RKO (cell line): ENCODE results near the gene PCLO.
"Not testable (repeated sequence)": the region's sequence is repeated elsewhere in the genome, so short reads cannot be mapped to it uniquely, and the experiment has no call there.

Experiments
- DNase-seq: peaks from one replicate; pipeline ENCODE4 v3.0.0-alpha.2; 2016; ENCODE audit warnings: low spot score

Gene PCLO

DNA sequence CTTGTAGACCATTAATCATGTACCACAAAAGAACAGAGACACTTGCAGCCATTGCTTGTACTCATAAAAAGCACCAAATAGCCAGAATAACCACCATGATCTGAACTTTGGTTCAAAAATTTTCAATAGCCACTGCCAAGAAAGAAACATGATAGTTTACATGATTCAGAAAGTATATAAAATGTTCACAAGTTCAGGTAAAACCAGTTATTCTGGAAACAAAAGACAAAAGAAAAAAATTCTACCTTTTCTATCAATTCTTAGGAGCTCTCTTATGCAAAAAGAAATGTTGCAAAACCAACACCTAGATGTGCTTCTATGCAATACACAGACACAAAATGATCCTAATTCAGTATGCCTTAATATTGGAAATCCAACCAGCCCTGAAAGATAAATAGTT lies 108.7 kb downstream of the PCLO start:
- no peak for DNase-seq

DNA sequence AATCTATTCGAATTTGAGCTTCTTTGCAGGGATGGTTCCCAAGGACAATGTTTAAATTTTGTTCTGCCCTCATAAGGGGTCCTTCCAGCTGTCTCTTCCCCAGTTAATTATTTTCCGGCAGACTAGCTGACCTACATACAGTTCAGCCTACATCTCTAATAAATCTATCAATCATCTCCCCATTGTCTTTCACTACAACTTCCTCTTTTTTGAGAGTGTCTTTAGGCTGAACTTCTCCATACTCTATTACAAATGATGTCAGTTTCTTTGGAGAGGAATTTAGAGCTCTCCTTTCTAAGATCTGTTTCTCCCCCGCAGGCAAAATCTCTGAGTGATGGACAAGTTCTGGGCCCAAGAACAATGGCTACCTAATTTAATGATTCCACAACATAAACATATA lies 122.2 kb downstream of the PCLO start:
- no peak for DNase-seq

DNA sequence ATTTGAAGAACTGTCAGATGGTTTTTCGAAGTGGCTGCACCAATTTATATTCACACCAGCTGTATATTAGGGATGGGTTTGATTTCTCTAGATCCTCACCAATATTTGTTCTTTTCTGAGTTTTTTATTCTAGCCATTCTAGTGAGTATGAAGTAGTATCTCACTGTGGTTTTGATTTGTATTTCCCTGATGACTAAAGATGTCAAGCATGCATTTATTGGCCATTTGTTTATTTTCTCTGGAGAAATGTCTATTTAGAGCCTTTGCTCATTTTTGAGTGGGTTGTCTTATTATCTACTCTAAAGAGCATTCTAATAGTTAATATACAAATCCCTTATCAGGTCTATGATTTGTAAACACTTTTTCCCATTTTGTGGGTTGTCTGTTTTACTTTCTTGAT lies 123.9 kb downstream of the PCLO start:
- DNase-seq = no peak

DNA sequence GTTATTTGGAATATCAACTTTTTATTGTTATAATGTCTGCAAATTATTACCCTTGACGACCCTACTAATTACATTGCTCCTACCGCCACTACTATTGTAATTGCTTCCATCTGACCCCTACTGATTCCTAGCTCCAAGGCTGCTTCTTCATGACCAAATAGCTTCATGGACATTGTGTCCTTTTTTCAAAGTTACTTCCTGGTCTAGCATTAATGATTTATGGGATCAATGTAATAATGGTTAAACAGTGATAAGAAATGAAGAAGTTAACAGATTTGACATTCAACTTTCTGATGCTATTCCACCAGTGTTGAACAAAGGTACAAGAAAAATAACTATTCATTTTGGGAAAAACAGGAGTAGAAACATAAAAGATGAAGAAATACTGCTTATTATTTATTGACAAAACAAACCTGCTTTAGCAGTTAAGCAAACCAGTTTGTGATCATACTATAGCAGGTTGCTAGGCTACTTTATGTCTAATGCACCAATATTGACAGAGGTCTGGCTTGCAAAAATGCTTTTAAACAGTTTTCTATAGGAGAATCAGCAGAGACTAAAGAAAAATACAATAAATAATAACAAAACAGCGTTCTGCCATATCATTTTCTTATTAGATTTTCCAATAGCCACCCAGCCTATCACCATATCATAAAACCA lies 125.8 kb downstream of the PCLO start:
- no peak for DNase-seq

DNA sequence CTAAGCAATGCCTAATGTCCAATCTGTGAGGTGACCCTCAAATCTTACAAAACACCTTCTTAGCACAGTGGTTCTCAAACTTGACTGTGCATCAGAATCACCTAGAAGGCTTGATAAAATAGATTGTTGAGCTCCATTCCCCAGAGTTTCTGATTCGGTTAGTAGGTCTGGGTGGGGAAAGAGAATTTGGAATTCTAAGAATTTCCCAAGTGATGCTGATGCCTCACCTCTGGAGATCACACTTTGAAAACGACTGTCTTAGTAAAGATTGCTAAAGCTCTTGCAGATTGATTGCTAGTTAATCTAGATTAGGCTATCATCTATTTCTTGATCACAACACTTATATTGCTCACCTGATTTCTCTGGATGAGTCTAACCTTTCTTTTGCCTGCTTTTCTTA lies 126.6 kb downstream of the PCLO start:
- no peak for DNase-seq

DNA sequence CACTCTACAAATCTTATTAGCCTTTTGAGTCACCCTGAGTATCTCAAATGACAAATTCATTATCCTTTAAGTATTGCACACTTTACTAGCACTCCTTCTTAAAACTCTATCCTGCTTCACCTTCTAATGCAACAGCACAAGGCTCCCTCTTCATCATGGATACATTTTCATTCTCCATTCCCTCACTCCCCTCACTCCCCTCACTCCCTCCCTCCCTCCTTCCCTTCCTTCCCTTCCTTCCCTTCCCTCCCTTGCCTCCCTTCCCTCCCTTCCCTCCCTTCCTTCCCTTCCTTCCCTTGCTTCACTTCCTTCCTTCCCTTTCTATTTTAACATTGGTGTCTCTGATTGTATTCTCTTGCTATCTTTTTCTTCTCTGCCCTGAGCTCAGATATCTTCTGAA lies 130.5 kb downstream of the PCLO start:
- DNase-seq = no peak

DNA sequence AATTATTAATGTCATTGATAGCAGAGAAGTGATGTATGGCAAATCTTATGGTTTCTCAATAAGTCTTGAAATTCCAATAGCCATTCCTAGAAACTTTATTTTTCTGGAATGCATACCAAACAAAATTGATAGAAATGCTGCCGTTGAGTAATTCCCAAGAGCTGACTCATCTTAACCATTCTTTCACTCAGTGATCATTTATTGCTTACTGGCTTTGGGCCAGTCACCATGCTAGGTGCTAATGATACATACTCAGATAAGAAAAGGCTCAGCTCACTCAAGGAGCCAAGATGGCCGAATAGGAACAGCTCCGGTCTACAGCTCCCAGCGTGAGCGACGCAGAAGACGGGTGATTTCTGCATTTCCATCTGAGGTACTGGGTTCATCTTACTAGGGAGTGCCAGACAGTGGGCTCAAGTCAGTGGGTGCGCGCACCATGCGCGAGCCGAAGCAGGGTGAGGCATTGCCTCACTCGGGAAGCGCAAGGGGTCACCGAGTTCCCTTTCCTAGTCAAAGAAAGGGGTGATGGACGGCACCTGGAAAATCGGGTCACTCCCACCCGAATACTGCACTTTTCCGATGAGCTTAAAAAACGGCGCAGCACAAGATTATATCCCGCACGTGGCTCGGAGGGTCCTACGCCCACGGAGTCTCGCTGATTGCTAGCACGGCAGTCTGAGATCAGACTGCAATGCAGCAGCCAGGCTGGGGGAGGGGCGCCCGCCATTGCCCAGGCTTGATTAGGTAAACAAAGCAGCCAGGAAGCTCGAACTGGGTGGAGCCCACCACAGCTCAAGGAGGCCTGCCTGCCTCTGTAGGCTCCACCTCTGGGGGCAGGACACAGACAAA lies 138.6 kb downstream of the PCLO start:
- DNase-seq = not testable (repeated sequence)

DNA sequence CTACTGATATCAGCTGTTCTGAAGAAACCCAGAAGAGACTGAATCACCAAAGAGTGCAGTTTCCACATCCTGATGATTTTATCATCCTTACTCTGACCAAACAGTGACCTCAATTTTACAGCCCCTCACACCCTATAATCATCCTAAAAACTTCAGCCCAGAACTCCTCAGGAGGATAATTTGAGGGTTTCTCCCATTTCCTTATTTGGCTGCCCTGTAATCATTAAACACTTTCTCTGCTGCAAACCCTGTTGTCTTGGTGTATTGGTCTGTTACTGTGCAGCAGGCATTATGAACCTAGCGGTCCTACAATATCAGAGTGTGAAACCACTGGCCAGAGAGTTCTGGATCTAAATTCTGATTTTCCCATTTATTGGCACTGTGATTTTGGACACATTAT lies 141.7 kb downstream of the PCLO start:
- DNase-seq = no peak

DNA sequence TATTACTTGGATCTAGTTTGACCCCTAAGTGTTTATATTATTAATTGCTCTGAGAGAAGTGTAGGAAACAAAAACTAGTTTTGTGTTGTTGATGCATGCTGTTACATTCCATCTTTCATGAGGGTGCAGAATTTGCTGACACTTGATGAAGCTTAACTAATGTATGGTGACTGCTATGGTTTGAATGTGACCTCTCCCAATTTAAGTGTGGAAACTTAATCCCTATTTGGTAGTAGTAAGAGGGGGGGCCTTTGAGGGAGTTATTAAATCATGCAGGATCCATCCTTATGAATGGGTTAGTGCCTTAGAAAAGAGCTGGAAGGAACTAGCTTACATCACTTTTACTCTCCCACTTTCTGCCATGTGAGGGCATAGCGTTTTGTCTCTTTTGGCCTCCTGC lies 142.5 kb downstream of the PCLO start:
- DNase-seq = no peak

DNA sequence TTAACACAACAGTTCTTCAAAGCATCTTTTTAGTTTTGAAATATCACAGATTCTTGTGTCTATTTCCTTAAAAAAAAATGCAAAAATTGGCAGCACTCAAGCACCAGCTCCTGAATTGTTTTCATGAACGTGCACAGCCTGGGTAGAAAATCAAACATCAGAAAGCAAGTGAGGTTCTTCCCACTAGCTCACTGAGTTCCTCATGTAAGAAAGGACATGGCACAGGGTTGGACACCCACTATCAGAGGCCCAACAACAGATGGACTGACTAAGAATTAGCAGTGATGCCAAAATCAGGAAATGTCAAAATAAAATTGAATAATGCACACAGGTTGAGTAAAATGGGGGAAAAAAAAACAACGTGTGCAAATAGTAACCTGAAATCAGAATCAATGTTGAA lies 146.8 kb downstream of the PCLO start:
- DNase-seq = no peak

DNA sequence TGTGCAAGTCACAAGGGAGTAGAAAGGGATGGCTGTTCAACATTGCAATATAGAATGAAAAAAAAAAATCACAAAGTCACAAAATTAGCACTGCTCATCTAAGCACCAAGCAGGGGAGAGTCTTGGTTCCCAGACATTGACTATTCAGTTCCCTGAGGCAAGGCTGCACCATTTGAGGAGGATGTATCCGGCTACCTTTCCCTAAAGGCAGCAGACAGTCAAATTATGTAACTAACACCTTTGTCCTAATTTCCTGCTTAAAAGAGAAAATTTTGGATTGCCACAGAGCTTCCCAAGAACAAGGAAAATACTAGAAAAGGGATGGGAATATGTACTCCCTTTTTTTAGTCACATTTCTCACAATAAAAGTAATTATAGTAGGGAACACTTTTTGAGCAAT lies 148.1 kb downstream of the PCLO start:
- DNase-seq = no peak

DNA sequence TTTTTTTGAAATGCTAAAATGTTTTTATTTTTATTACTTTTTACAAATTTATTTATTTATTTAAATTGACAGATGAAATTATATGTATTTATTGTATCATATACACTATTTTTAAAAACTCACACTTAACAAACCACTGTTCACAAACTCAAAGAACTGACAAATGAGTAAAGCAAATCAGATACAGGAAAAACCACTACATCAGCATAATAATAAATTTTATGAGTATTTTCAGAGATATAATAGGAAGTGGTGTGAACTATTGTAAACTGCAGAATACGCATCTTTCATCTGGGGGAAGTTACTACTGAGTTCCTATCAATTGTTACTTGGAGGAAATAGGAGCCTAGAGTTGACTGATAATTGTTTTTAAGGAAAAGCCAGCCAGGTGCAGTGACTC lies 150.7 kb downstream of the PCLO start:
- no peak for DNase-seq

DNA sequence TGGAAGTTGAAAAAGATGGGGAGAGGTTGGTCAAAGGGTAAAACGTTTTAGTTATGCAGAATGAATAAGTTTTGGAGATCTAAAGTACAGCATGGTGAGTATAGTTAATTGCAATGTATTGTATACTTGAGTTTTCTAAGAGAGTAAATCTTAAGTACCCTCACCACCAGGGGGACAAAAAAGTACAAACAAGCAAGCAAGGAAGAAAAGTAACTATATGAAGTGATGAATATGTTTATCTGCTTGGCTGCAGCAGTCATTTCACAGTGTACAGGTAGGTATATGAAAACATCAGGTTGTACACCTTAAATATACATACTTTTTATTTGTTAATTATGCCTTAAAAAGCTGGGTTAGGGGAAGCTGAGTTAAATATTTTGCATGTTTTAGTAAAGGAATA lies 157.3 kb downstream of the PCLO start:
- peak; percentile 30 for DNase-seq

DNA sequence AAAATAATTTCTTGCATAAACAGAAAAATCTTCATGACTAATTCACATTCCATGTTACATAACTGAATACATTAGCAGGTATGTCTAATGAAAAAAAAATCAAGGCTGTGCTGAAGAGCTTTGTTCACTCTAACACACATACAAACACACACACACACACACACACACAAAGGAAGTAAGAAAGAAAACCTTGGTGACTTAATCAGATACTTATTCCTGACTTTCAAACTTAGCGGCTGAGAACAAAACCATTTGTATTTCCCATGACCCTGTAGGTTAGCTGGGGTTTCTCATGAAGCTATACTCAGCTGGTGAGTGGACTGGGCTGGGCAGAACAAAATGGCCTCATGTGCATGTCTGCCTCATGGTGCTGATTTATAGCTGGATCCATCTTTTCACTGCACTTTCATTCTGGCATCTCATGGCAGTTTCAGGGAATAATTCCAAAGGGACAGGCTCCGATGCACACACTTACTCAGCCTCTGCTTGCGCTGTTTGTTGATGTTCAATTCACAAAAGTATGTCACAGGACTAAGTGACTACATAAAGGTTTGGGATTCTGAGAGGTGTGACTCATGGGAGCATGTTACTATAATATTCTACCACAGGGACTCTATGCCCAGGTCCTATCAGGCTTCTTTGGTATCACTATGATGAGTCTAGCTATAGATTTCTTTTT lies 161.2 kb downstream of the PCLO start:
- peak; percentile 30 for DNase-seq

DNA sequence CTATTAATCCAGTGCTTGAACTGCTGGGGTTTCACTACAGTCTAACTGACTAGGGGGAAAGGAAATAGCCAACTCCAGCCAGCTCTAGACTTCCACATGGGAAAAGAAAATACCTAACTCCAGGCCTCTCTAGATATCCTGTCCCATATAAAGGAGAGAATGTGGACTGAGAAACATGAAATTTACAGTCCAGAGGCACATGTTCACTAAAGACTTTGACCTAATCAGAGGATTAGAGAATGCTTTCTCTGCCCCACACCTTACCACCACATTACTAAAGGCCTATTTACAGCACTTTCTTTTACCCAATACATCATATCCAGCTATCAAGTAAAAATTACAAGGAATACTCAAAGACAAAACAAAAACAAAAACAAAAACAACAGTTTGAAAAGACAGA lies 164.2 kb downstream of the PCLO start:
- no peak for DNase-seq

DNA sequence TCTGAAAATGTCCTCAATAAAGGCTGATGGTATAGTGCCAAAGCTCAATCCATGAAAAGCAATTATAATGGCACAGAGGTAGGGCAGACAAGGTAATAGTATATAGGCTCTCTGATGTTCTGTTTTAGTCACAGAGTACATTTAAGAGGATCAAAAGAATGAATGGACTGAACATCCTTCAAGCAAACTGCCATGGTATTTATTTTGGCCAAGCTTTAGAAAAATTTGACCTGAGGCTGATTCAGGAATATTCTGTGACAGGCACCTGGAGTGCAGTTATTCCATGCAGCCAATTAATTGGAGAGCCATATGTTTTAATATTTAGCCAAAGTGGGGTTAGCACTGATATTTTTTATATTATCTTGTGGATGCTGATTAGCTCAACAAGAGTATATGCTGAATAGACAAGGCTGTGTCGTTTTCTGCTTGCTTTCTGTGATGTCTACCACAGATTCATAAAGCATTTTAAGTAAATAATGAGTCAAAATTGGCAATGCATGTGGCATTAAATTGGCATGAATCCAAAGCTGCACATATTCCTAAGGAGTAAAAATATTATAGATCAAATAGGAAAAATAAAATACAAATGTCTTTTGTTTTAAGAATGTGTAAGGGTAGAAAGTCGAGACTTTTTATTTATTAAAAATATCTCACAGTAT lies 177.4 kb downstream of the PCLO start:
- DNase-seq = no peak

DNA sequence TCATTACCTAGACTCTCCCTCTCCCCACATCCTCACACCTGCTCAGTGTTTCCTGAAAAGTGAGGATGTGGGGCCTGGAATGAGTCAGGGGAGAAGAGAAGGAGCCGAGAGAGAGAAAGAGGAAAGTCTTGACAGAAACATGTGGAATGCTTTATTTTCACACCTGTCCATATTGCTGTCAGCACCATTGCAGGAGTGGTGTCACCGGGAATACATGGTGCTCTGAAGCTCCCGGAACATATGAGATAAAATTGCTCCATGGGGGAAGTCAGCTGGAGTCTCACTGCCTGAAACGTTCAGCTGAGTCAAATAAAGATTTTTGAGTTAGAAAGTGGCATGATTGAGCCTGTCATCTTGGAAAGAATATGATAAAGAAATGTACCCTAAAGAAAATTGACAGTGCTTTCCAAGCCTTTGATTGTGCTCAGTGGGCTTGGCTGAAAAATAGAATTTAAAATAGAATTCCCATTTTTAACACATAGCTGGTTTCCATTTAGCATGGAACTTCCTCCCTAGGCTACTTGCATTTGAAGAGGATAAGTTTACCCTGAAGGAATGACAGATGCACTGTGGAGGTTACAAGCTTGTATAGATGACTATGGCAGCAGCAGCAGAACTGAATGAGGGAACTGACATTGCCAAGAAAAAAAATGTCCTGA lies 182.4 kb downstream of the PCLO start:
- DNase-seq = no peak

DNA sequence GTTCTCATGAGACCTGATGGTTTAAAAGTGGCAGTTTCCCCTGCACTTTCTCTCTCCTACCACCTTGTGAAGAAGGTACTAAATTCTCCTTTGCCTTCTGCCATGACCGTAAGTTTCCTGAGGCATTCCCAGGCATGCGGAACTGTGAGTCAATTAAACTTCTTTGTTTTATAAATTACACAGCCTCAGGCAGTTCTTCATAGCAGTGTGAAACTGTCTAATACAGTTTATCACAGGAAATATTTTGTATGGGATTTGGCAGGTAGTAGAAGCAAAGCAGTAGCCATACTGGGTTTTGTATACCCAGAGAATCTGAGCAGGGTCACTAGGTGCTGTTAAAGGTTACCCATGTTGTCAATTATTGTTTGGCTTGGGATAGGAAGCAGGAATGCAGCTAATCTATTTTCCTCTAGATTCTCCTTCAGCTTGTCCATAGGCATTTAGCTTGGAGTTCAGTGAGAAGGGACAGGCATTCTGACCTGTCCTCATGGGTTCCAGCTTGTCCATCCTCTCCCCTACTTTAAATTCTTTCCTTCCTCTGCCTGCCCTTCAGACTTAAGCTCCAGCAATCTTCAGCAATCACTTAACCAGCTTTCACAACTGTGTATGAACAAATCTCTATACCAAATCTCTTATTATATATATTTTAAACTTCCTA lies 186.7 kb downstream of the PCLO start:
- DNase-seq = no peak

DNA sequence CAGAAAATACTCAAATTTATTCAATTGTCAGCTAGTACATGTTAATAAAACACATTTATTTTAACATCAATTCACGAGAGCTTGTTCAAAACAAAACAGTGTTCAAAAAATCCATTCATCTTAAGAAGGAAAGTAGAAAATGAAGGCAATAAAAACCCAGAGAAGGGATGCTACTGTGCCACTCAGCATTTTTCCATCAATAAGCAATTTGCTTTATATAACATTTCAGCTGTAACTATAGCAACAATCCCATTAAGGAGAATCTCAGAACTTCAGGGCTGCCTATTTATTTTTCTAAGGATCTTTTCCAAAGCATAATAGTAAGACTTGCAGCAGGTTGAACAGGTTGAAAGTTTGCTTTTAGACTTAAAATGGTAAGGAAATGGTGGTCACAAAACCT lies 190.5 kb downstream of the PCLO start:
- no peak for DNase-seq

DNA sequence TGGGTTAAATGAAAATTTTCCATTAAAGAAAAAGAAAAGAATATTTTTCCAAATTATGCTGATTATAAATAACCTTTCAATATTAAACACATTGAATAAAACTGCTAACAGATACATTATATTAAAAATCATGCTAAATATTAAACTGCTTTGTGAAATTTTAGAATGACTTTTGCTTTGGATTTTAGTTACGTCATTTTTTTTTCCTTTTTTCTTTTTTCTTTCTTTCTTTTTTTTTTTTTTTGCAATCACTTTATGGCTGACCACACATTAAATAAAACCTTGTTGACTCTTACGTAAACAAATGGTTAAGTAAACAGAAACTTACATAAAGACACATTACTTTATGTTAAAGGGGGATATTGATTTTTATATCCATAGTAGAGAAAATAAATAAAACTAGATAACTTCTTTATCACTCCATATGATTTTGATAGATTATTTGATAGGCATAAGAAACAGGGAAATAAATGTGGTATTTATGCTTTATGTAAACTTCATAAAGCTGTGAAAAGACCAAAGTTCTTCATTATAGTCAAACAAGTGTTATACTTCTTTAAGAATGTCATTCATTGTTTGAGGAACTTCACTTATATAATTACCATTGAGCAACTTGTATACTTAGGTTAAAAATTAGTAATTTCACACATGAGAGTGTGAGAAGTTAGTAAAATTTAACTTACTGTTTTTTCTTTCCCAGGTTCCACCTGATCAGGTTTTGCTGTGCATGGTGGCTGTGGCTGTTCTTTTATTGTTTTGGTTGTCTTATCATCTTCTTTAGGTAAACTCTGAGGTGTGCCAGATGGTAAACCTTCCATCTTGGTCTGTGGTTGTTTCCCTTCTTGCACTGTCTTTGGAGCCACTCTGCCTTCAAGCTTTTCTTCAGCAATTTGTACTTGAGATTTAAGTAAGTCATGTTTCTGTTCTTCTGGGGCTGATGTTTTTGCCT lies 197.3 kb downstream of the PCLO start:
- no peak for DNase-seq
